OCI-LY3 (cell line): ENCODE results near the gene GALT.

Experiments used
- H2AFZ ChIP-seq: fragments of 200-600, 300-600 bp; shearing (Covaris generic); 2 replicates; pipeline ENCODE4 v1.6.0; 2014; ENCODE audit warnings: antibody characterized with exemption, low read depth, low read length
- H3K27ac ChIP-seq: fragments of 200-600, 300-600 bp; sonication (generic); 2 replicates; pipeline ENCODE4 v1.5.1; 2014; ENCODE audit warnings: mild to moderate bottlenecking, low read length, moderate library complexity, mixed read lengths
- H3K27me3 ChIP-seq: fragments of 200-600, 300-600 bp; sonication (generic); 2 replicates; pipeline ENCODE4 v1.6.1; 2014; ENCODE audit warnings: low read depth, low read length, mixed read lengths
- H3K36me3 ChIP-seq: fragments of 200-600, 300-600 bp; sonication (generic); replicated peaks from 2 replicates; pipeline ENCODE3; 2014; ENCODE audit warnings: low read depth, low read length, mixed read lengths
- H3K4me1 ChIP-seq: fragments of 300-600, 200-600 bp; sonication (generic); 2 replicates; pipeline ENCODE4 v1.6.1; 2014; ENCODE audit warnings: low read length, mixed read lengths
- H3K4me2 ChIP-seq: fragments of 200-600, 300-600 bp; sonication (generic); 2 replicates; pipeline ENCODE4 v1.6.1; 2014; ENCODE audit warnings: low read length, mixed read lengths
- H3K4me3 ChIP-seq: fragments of 300-600, 200-600 bp; sonication (generic); 2 replicates; pipeline ENCODE4 v1.5.1; 2014; ENCODE audit warnings: antibody characterized with exemption, mild to moderate bottlenecking, low read length, moderate library complexity
- H3K79me2 ChIP-seq: fragments of 300-600, 200-600 bp; shearing (Covaris generic); 2 replicates; pipeline ENCODE4 v1.6.1; 2014; ENCODE audit warnings: mild to moderate bottlenecking, low read length, mixed read lengths
- H3K9ac ChIP-seq: fragments of 300-600, 200-600 bp; shearing (Covaris generic); 2 replicates; pipeline ENCODE4 v1.6.0; 2014; ENCODE audit warnings: mild to moderate bottlenecking, low read length, moderate library complexity
- H3K9me3 ChIP-seq: fragments of 200-600, 300-600 bp; shearing (Covaris generic); 2 replicates; pipeline ENCODE4 v1.6.1; 2014; ENCODE audit warnings: low read length, mixed read lengths; ENCODE audit not compliant: insufficient read depth
- H4K20me1 ChIP-seq: fragments of 200-600, 300-600 bp; sonication (generic); 2 replicates; pipeline ENCODE4 v1.6.1; 2016; ENCODE audit warnings: low read length, mixed read lengths; ENCODE audit not compliant: insufficient read depth
- EZH2phosphoT487 ChIP-seq: fragments of 200-600 bp; shearing (Covaris generic); IDR thresholded peaks from 2 replicates; pipeline ENCODE4 v1.6.1; 2018; ENCODE audit warnings: antibody characterized with exemption, mixed run types, low read depth
- TF ChIP-seq, protein P1 (sequence below): fragments of 200-600, 300-600 bp; sonication (generic); IDR thresholded peaks from 2 replicates; pipeline ENCODE4 v1.5.1; 2014; ENCODE audit warnings: antibody characterized with exemption, low read length, low read depth

Gene GALT

DNA sequence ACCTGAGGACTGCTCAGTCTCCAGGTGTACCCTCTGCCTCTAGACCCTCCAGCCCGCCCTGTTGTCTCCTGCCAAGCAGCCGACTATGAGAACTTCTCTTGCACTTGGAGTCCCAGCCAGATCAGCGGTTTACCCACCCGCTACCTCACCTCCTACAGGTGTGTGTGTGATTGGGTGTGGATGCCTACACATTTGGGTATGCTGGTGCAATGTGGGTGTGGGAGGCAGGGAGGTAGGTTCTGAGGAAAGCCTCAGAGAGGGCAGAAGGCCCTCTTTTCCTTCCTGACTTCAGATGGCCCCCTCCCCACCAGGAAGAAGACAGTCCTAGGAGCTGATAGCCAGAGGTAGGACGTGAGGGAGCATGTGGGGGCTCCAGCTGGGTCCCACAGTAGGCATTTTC, 10.5 kb downstream of the GALT start:
- Histone ChIP-seq H3K36me3 (no peaks in the 10 kb centered on the region), H3K4me2 (no peak overlapping the region), H3K9ac (no peak overlapping the region), H3K27me3 (no peaks in the 10 kb centered on the region), H4K20me1 (no peaks in the 10 kb centered on the region), H3K9me3 (no peaks in the 10 kb centered on the region), H3K79me2 (no peaks in the 10 kb centered on the region), H3K4me1 (peaks cover 19% of the 10 kb centered on the region), H3K27ac (no peak overlapping the region), H2AFZ (no peak overlapping the region), H3K4me3 (no peak overlapping the region)
- TF ChIP-seq, protein P1, sequence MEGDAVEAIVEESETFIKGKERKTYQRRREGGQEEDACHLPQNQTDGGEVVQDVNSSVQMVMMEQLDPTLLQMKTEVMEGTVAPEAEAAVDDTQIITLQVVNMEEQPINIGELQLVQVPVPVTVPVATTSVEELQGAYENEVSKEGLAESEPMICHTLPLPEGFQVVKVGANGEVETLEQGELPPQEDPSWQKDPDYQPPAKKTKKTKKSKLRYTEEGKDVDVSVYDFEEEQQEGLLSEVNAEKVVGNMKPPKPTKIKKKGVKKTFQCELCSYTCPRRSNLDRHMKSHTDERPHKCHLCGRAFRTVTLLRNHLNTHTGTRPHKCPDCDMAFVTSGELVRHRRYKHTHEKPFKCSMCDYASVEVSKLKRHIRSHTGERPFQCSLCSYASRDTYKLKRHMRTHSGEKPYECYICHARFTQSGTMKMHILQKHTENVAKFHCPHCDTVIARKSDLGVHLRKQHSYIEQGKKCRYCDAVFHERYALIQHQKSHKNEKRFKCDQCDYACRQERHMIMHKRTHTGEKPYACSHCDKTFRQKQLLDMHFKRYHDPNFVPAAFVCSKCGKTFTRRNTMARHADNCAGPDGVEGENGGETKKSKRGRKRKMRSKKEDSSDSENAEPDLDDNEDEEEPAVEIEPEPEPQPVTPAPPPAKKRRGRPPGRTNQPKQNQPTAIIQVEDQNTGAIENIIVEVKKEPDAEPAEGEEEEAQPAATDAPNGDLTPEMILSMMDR, result no peak
- TF ChIP-seq EZH2phosphoT487, result no peak

DNA sequence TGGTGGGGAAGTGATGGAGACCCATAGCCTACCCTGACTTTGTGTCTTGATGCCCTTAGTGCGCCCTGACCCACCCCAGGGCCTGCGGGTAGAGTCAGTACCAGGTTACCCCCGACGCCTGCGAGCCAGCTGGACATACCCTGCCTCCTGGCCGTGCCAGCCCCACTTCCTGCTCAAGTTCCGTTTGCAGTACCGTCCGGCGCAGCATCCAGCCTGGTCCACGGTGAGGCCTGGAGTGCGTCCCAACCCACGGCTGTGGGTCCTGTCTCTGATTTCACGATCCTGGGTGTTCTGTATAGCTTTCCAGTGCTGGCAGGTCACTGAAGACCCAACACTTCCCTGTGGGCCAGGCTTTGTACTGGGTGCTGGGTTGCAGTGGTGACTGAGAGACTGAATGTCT, 12.0 kb downstream of the GALT start:
- Histone ChIP-seq H3K27me3 (no peaks in the 10 kb centered on the region), H3K9me3 (no peaks in the 10 kb centered on the region), H3K4me1 (peaks cover 19% of the 10 kb centered on the region), H3K27ac (no peak overlapping the region), H3K79me2 (no peaks in the 10 kb centered on the region), H2AFZ (no peak overlapping the region), H3K9ac (no peak overlapping the region), H3K4me3 (no peak overlapping the region), H3K36me3 (no peaks in the 10 kb centered on the region), H4K20me1 (no peaks in the 10 kb centered on the region), H3K4me2 (no peak overlapping the region)
- TF ChIP-seq, protein P1, result no peak
- no peak for TF ChIP-seq EZH2phosphoT487

DNA sequence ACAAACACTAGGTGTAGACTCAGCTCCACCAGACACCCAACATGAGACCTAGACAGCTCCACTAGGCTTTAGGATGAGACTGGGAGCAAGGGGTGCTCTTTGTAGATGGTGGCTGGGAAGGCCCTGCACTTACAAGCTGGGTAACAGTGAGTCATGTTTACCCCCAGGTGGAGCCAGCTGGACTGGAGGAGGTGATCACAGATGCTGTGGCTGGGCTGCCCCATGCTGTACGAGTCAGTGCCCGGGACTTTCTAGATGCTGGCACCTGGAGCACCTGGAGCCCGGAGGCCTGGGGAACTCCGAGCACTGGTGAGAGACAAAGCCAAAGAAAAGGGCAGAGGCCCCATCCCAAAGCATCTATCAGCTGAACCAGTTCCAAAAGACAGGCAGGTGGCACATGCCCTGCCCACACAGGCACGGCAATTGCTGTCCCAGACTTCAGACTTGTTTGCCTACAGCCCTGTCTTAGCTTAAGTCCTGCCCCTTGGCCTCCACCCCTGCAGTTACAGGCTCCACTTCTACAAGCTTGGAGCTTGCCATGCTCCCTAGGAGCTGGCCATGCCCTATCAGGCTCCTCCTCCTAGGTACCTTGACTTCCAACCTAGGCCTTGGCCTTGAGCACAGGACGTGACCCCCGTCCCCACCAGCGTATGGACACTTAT, 13.2 kb downstream of the GALT start:
- H3K9me3 ChIP-seq, result no peaks in the 10 kb centered on the region
- no peak overlapping the region for H2AFZ ChIP-seq
- peak overlapping the region; percentile 19 for H3K4me2 ChIP-seq
- H3K4me1 ChIP-seq, result peaks cover 24% of the 10 kb centered on the region
- no peak overlapping the region for H3K4me3 ChIP-seq
- no peaks in the 10 kb centered on the region for H3K27me3 ChIP-seq
- TF ChIP-seq, protein P1, result no peak
- TF ChIP-seq EZH2phosphoT487, result no peak
- no peaks in the 10 kb centered on the region for H3K79me2 ChIP-seq
- H3K9ac ChIP-seq, result no peak overlapping the region
- no peaks in the 10 kb centered on the region for H3K36me3 ChIP-seq
- H3K27ac ChIP-seq, result no peak overlapping the region
- no peaks in the 10 kb centered on the region for H4K20me1 ChIP-seq

DNA sequence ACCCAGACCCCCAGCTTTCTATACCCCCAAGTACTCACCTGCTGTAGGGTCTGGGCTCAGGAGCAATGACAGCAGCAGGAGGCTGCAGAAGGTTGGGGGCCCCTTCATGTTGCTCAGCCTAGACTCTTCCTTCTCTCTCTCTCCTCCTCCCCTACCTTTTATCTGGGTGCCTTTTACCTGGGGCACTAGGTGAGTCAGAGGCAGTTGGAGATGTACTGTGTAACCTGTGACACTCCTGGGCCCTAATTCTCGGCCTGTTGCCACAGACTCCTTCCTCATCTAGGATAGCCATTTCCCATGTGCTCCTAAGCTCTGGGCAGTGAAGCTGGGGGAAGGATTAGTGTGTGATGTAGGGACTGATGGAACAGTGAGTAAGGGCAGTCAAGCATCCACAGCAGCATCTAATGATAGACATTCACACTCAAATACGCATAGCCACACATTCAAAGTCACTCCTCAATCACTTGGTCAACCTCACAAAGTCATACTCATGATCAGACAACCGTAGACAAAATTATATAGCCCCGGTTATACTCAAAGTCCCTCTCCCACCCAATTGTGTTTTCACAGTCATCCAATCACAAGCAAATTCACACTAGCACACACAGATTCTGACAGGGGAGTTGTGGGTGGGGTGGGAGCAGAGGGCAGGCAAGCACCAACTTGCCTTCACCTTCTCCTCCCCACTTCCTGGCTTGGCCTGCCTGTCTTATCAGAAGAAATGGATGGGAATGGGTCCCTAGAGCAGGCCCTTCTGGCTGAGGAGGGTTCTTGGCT, 16.2 kb downstream of the GALT start, which contains the start of gene CCL27:
Gene CCL27, minus strand, starts transcription at position 132 of the 777 bp plus-strand sequence. Its CDS starts 24 bp downstream, at position 108.
- Histone ChIP-seq H3K27me3 (no peaks in the 10 kb centered on the region), H3K79me2 (no peaks in the 10 kb centered on the region), H3K4me1 (peaks cover 24% of the 10 kb centered on the region), H3K27ac (no peak within 1 kb of the TSS), H3K9me3 (no peaks in the 10 kb centered on the region), H3K9ac (no peak within 1 kb of the TSS), H3K4me3 (no peak within 1 kb of the TSS), H3K36me3 (no peaks in the 10 kb centered on the region), H3K4me2 (no peak within 1 kb of the TSS), H4K20me1 (no peaks in the 10 kb centered on the region), H2AFZ (no peak within 1 kb of the TSS)
- TF ChIP-seq, protein P1, result no peak
- TF ChIP-seq EZH2phosphoT487, result no peak
